GM19193 (cell line): Measurements from ENCODE around the gene TSPAN15.

Source experiments
- POLR2A ChIP-seq: IDR thresholded peaks from 4 replicates; pipeline ENCODE4 v1.6.1; 2011; ENCODE audit not compliant: insufficient read depth, insufficient read length; ENCODE audit errors: extremely low read depth

TSPAN15 gene

GRCh38 chr10:69504576-69505250 is 53.4 kb downstream of the TSPAN15 start:
- no peak for TF ChIP-seq POLR2A

GRCh38 chr10:69505636-69506318 is 54.5 kb downstream of the TSPAN15 start:
- TF ChIP-seq POLR2A = no peak

- no peak for TF ChIP-seq POLR2A
Measured at GRCh38 chr10:69506487-69506833, 55.2 kb downstream of the TSPAN15 start.

GRCh38 chr10:69506834-69507713 is 55.8 kb downstream of the TSPAN15 start:
- TF ChIP-seq POLR2A = no peak

- no peak for TF ChIP-seq POLR2A
Measured at GRCh38 chr10:69508738-69509340, 57.6 kb downstream of the TSPAN15 start.

- TF ChIP-seq POLR2A = no peak
Measured at GRCh38 chr10:69512901-69513300, 61.6 kb downstream of the TSPAN15 start.

GRCh38 chr10:69513617-69514016 is 62.4 kb downstream of the TSPAN15 start:
- TF ChIP-seq POLR2A = no peak

- no peak for TF ChIP-seq POLR2A
Measured at GRCh38 chr10:69515699-69516259, 64.5 kb downstream of the TSPAN15 start.

- no peak for TF ChIP-seq POLR2A
Measured at GRCh38 chr10:69516316-69516715, 65.1 kb downstream of the TSPAN15 start.

GRCh38 chr10:69516796-69517195 is 65.5 kb downstream of the TSPAN15 start:
- TF ChIP-seq POLR2A = no peak

- TF ChIP-seq POLR2A = no peak
Measured at GRCh38 chr10:69517271-69517848, 66.1 kb downstream of the TSPAN15 start.

- no peak for TF ChIP-seq POLR2A
Measured at GRCh38 chr10:69527961-69528360, 76.7 kb downstream of the TSPAN15 start.

- TF ChIP-seq POLR2A = no peak
Measured at GRCh38 chr10:69533658-69534057, 82.4 kb downstream of the TSPAN15 start.

GRCh38 chr10:69537449-69537848 is 86.2 kb downstream of the TSPAN15 start:
- no peak for TF ChIP-seq POLR2A
